DND-41 (cell line): ENCODE results near the gene TUBAL3.

Experiments
- CTCF ChIP-seq: IDR thresholded peaks from 2 replicates; pipeline ENCODE4 v1.5.1; 2012; ENCODE audit warnings: borderline replicate concordance, low read length, moderate library complexity, mild to moderate bottlenecking; ENCODE audit not compliant: poor library complexity, severe bottlenecking; ENCODE audit errors: extremely low read depth
- EZH2 ChIP-seq: IDR thresholded peaks from 3 replicates; pipeline ENCODE4 v1.6.1; 2012; ENCODE audit warnings: borderline replicate concordance, low read depth, mild to moderate bottlenecking, moderate library complexity, low read length, inconsistent platforms; ENCODE audit not compliant: severe bottlenecking

DNA sequence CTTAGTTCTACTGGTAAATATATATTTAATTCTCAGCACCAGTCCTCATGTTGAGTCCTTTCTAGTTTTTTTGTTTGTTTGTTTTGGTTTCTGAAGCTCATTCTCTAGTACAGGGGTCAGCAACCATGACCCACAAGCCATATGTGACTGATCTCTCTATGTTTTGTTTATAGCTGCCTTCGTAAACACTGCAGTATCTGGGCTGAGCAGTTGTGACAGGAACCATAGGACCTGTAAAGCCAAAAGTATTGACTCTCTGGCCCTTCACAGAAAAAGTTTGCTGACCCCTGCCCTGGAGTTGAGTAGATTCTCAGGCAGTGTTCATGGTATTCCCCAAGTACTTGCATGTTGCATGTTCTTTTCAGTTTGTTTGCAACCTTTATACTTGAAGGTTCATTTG lies 28.6 kb upstream of the TUBAL3 start:
- TF ChIP-seq CTCF, result no peak
- TF ChIP-seq EZH2, result no peak
